ENCODE data around the gene RBM26. TPM values are rescaled to one million over a fixed set of nuclear protein-coding genes. Genes with fewer than 3 reads are reported as not detected.

The RBM26 gene
- total and polyA plus RNA-seq, 4 donors, result 6.4 to 18.4 (median 12.3) TPM

GRCh38 chr13:79309690-79310089, 96.4 kb downstream of the RBM26 start (continued):
- TF ChIP-seq MAX (IDR thresholded peaks at IDR 0.05) (no peak), YY1 (IDR thresholded peaks at IDR 0.05) (no peak), ATF3 (IDR thresholded peaks at IDR 0.05) (no peak), FOXA2 (IDR thresholded peaks at IDR 0.05) (no peak), EGR1 (IDR thresholded peaks at IDR 0.05; ENCODE audit: low read depth in 2 of 2) (no peak), SP1 (IDR thresholded peaks at IDR 0.05) (no peak), HNF4A (conservative IDR thresholded peaks at IDR 0.05) (no peak), FOXA1 (IDR thresholded peaks at IDR 0.05) (no peak), CTCF (IDR thresholded peaks at IDR 0.05; ENCODE audit: low read depth, low read length, missing input control) (no peak)

- Histone ChIP-seq H3K9ac (ENCODE audit: low read depth in 1 of 2, low read length in 2 of 2) (no peak overlapping the region), H3K4me1 (ENCODE audit: control insufficient read depth in 4 of 4, insufficient read depth in 4 of 4, low read length in 3 of 4) (no peaks in the 10 kb centered on the region), H3K27ac (ENCODE audit: low read depth in 1 of 2, low read length in 2 of 2) (no peak overlapping the region), H3K4me3 (ENCODE audit: low read depth in 1 of 3, low read length in 3 of 3) (no peak overlapping the region), H3K9me3 (ENCODE audit: control insufficient read depth in 4 of 4, low read length in 3 of 4) (no peaks in the 10 kb centered on the region), H3K27me3 (ENCODE audit: control insufficient read depth in 4 of 4, insufficient read depth in 4 of 4, low read length in 3 of 4) (no peaks in the 10 kb centered on the region), H3K36me3 (ENCODE audit: control insufficient read depth in 4 of 4, insufficient read depth in 3 of 4, low read depth in 1 of 4, low read length in 3 of 4) (no peaks in the 10 kb centered on the region)
- TF ChIP-seq ATF3 (IDR thresholded peaks at IDR 0.05), result no peak
- no peak for TF ChIP-seq HNF4G (IDR thresholded peaks at IDR 0.05)
- TF ChIP-seq CTCF (IDR thresholded peaks at IDR 0.05; ENCODE audit: low read depth, low read length, missing input control), result no peak
- no peak for TF ChIP-seq FOXA2 (IDR thresholded peaks at IDR 0.05)
- no peak for TF ChIP-seq NR2F2 (IDR thresholded peaks at IDR 0.05)
- TF ChIP-seq EGR1 (IDR thresholded peaks at IDR 0.05; ENCODE audit: low read depth in 2 of 2), result no peak
- TF ChIP-seq RXRA (IDR thresholded peaks at IDR 0.05), result no peak
- no peak for TF ChIP-seq YY1 (IDR thresholded peaks at IDR 0.05)
- no peak for TF ChIP-seq SP1 (IDR thresholded peaks at IDR 0.05)
- no peak for TF ChIP-seq RAD21 (IDR thresholded peaks at IDR 0.05)
- TF ChIP-seq HNF4A (conservative IDR thresholded peaks at IDR 0.05), result no peak
- TF ChIP-seq MAX (IDR thresholded peaks at IDR 0.05), result no peak
- no peak for DNase-seq (ENCODE audit: low spot score)
- 68% methylated on average over 8 of the region's 8 CpGs for WGBS
Observed at GRCh38 chr13:79307866-79308298, 98.2 kb downstream of the RBM26 start.

GRCh38 chr13:79307433-79307861, 98.6 kb downstream of the RBM26 start:
- H3K27ac ChIP-seq (ENCODE audit: low read depth in 1 of 2, low read length in 2 of 2), result no peak overlapping the region
- H3K4me3 ChIP-seq (ENCODE audit: low read depth in 1 of 3, low read length in 3 of 3), result no peak overlapping the region
- no peaks in the 10 kb centered on the region for H3K36me3 ChIP-seq (ENCODE audit: control insufficient read depth in 4 of 4, insufficient read depth in 3 of 4, low read depth in 1 of 4, low read length in 3 of 4)
- H3K9ac ChIP-seq (ENCODE audit: low read depth in 1 of 2, low read length in 2 of 2), result no peak overlapping the region
- H3K4me1 ChIP-seq (ENCODE audit: control insufficient read depth in 4 of 4, insufficient read depth in 4 of 4, low read length in 3 of 4), result no peaks in the 10 kb centered on the region
- no peaks in the 10 kb centered on the region for H3K9me3 ChIP-seq (ENCODE audit: control insufficient read depth in 4 of 4, low read length in 3 of 4)
- H3K27me3 ChIP-seq (ENCODE audit: control insufficient read depth in 4 of 4, insufficient read depth in 4 of 4, low read length in 3 of 4), result no peaks in the 10 kb centered on the region
- no peak for DNase-seq (ENCODE audit: low spot score)
- no peak for TF ChIP-seq ATF3 (IDR thresholded peaks at IDR 0.05)
- TF ChIP-seq NR2F2 (IDR thresholded peaks at IDR 0.05), result no peak
- no peak for TF ChIP-seq TAF1 (conservative IDR thresholded peaks at IDR 0.05)
- no peak for TF ChIP-seq FOXA2 (IDR thresholded peaks at IDR 0.05)
- no peak for TF ChIP-seq CTCF (IDR thresholded peaks at IDR 0.05; ENCODE audit: low read depth, low read length, missing input control)
- peak in 1 of 2 donors; percentile 8 for TF ChIP-seq HNF4A (conservative IDR thresholded peaks at IDR 0.05)
- no peak for TF ChIP-seq FOXA1 (IDR thresholded peaks at IDR 0.05)
- WGBS, result 91% methylated on average over 3 of the region's 3 CpGs
